Right ventricle myocardium superior (tissue), 1 donor: Measurements from ENCODE around the gene MRPL38. TPM values are rescaled to one million over a fixed set of nuclear protein-coding genes. Genes with fewer than 3 reads are reported as not detected.
"Not testable (repeated sequence)": the region's sequence is repeated elsewhere in the genome, so short reads cannot be mapped to it uniquely, and the experiment has no call there.

Experiments
- ATAC-seq: fragments of 200-7000 bp; cut with Tn5 transposase; one replicate; pipeline ENCODE4 v1.9.1; 2020; ENCODE audit warnings: mild to moderate bottlenecking; ENCODE audit not compliant: poor library complexity
- DNase-seq: peaks from one replicate; pipeline ENCODE4 v3.0.0-alpha.2; 2020
- intact Hi-C: fragments of 100-400 bp; cut with DNase I; formaldehyde crosslinking; loops from one replicate; pipeline ENCODE4 v1.11.2; 2022
- total RNA-seq: library from RNA; stranded (reverse); fragmentation: NEBNext Ultra II Directional; extraction: Animal tissue kit (Norgen Biotek cat#: 25700); gene quantifications from one replicate; pipeline ENCODE4 v1.2.1, GENCODE V29; 2021
- donor health status: DM: no; HTN: yes; CAD: no; lungs with severe emphysema.

MRPL38 gene
- total RNA-seq, 1 donor from 2014 or later: 113 TPM

DNA sequence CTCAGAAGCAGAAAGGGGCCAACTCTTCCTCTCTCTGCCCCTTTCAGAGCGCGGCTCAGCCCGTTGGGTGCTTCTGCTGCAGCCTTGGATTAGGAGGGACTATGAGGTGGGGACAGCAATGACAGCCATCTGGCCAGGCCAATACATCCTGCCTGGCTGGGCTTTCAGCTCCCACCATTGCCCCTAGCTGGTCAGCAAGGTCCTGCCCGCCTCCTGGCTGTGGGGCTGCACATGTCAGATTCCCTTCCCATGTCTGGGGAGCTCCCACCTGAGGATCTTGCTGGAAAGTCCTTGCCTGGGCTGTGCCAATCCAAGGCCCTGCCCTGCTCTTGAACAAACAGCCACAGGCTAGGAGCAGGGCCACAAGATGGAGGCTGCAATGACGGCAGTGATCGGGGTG, 16.2 kb downstream of the MRPL38 start:
- ATAC-seq (no peak), DNase-seq (no peak)
- intact Hi-C loops: no loop called here

DNA sequence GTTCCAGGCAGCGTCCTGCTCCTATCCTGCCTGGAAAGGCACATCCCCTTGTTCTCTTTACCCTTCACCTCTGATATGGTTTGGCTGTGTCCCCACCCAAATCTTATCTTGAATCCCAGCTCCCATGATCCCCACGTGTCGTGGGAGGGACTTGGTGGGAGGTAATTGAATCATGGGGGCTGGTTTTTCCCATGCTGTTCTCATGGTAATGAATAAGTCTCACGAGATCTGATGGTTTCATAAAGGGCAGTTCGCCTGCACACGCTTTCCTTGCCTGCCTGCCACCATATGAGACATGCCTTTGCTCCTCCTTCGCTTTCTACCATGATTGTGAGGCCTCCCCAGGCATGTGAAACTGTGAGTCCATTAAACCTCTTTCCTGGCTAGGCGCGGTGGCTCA, 18.8 kb downstream of the MRPL38 start:
- intact Hi-C loops, DNase-seq, ATAC-seq: not testable (repeated sequence)

DNA sequence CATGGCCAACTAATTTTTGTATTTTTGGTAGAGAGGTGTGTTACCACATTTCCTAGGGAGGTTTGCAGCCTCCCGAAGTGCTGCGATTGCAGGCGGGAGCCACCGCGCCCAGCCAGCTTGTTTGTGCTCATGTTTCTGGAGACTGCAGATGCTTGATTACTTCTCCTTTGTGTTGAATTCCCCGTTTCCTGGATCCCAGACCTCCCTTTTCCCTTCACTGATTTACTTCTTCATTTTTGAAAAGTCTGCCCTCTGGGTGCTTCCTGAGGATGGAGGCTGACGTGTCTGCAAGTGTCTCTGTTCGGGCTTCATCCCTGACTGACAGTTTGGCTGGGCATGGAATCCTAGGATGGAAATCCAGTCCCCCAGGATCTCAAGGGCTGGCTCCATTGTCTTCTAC, 19.3 kb downstream of the MRPL38 start:
- no peak for ATAC-seq
- intact Hi-C loops: no loop called here

DNA sequence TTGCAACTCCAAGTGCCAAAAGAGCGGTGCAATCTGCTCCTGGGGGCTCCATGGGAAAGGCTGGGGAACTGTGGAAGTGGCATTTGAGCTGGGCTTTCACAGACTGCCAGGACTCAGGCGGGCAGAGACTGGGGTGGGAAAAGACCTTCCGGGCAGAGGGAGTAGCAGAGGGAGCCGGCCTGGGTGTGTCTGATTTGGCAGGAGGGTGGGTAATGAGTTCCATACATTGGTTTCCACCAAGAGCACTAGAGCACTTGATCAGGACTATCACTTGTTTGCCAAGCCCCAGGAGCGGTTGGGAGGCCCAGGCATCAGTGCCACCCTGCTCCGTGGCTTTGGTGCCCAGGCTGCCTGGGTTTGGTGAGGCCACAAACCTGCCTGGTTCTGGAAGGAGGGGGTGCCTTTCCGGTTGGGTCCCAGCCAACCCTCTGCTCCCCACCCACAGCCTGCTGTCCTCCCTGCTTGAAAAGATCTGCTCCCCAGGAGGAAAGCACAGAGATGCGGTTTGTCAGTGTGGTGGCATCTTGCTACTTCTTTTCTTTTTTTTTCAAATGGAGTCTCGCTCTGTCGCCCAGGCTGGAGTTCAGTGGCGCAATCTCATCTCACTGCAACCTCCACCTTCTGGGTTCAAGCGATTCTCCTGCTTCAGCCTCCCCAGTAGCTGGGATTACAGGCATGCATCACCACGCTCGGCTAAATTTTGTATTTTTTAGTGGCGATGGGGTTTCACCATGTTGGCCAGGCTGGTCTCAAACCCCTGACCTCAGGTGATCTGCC, 22.8 kb downstream of the MRPL38 start:
- intact Hi-C loops: no loop called here
- DNase-seq (no peak), ATAC-seq (no peak)

More for the DNA sequence above, 19.3 kb downstream of the MRPL38 start:
- DNase-seq: no peak

DNA sequence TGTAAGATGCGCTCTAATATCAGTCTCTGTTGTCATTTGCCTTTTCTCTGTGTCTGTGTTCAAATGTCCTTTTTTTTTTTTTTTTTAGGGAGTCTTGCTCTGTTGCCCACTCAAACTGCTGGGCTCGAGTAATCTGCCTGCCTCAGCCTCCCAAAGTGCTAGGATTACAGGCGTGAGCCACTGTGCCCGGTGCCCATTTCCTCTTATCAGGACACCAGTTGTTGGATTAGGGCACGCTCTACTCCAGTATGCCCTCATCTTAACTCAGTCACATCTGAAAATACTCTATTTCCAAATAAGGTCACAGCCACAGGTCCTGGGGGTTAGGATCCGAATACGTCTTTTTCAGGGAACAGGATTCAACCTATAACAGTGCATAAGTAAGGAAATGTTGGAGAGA, 24.4 kb downstream of the MRPL38 start:
- intact Hi-C loops: no loop called here
- no peak for ATAC-seq
- DNase-seq: no peak

DNA sequence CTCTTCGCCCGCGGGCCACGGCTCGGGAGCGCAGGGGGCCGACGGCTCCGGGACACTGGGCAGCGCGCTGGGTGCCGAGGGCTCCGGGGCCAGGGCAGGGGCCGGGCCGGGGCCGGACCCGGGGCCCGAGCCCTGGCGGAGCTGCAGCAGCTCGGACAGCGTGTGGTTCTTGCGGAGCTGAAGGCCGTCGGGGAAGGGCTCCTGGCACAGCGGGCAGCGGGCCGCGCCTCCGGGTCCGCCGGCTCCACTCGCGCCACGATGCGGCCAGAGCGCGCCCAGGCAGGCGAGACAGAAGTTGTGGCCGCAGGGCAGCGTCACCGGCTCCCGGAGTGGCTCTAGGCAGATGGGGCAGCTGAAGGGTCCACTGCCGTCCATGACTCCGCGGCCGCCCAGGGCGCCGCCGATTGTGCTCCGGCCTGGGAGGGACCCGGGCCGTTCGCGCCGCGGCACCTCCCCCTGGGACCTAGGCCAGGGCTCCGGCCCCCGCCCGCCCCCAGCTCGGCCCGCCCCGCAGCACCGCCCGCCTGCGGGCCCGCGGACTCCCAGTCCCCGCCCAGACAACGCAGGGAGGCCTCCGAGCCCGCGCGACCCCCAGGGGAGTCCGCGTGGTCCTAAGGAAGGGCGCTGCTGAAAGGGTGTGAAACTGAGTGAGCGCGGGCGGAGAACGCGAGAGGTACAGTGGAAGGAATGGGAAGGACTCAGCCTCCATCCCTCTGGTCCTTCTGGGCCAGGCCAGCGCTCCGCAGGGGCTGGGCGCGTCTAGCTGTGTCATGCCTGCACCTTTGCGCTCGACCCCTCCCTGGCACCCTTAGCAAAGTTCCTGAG, 26.3 kb downstream of the MRPL38 start, which contains the start of gene TRIM47:
TSS of gene TRIM47 (minus strand) at position 408 of the 825 bp plus-strand sequence. CDS start at position 375, 33 bp downstream.
- DNase-seq (peak; percentile 85), ATAC-seq (peak; percentile 62)
- intact Hi-C loops: no loop called here

DNA sequence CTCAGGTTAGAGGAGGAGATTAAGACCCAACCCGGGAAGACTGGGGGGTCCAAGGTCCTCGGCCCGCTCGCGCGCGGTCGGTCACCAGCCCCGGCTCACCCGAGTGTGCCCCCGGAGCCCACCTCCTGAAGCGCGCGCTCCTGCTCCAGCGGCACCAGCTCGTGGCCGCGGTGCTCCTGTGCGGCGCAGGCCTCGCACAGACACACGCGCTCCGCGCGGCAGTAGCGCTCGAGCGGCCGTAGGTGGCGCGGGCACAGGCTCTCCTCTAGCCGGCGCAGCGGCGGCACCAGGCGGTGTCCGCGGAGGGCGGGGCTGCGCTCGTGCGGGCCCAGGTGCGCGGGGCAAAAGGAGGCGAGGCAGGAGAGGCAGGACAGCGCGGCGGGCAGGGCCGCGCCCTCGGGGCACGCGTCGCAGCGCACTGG, 26.9 kb downstream of the MRPL38 start:
- ATAC-seq: peak; percentile 71
- intact Hi-C loops: no loop called here
- DNase-seq: peak; percentile 87

DNA sequence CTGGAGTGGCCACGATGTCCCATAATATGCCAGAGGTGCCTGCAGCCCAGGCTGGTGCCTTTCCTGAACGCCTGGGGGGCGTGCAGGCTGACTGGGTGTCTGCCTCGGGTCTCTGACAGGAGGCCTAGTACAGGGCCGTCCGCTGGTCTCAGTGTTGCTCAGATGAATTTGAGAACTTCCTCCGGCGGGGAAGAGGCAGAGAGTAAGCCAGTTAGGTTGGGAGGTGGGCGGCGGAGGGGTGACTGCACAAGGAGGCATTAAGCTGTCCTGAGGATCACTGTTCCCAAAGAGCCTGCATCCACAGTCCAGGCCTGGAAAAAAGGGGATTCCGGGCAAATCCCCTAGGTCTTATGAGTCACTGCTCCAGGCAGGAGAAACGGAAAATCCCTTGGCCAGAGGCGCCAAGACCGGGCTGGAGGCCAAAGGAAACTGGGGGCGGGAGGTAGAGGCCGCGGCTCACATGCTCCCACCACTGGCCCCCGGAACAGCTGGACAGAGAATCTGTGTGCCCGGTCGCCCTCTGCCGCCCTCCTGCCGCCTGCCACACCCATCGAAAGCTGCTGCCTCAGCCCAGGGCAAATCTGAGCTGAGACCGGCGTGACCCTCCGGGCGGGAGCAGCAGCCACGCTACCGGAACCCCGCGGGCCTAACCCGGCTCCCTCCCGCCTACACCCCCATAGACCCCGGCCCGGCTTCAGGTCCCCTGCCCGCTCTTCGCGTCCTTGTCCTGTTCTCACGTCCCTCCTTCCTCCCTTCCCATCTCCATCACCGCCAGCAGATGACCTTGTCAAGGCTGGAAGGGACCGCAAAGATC, 27.5 kb downstream of the MRPL38 start:
- intact Hi-C loops: no loop called here
- peak; percentile 70 for ATAC-seq
- peak; percentile 96 for DNase-seq

DNA sequence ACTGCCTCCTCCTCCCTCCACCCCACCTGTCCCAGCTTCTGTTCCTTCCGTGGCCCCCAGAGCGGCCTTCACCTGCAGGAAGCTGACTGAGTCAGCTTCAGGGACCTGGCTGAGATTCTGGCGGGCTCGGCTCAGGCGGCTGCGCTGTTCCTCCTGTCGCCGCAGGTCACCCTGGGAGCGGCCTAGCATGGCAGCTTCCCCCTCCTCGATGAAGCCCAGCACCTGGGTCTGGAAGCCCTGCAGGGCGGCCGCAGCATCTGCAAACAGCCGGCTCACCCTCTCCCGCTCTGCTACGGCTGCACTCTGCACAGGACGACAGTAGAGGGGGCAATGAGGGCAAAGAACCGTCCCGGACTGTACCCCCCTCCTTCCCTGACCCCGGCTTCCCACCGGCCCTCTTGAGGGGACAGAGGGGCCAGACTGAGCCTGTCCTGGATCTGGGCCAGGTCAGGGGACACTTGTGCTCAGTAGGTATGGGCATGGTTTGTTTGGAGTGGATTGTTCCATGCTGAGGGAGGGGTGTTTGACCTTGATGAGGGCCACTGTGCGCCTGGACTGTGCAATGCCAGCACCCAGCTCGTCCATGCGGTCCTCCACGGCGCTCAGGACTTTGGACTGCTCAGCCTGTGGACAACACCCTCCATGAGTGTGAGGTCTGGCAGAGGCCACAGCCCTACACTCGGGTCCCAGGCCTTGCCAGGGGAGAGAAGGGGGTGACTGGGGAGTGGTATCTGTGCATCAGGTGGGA, 28.3 kb downstream of the MRPL38 start:
- ATAC-seq (peak; percentile 1), DNase-seq (peak; percentile 72)
- intact Hi-C loops: no loop called here

DNA sequence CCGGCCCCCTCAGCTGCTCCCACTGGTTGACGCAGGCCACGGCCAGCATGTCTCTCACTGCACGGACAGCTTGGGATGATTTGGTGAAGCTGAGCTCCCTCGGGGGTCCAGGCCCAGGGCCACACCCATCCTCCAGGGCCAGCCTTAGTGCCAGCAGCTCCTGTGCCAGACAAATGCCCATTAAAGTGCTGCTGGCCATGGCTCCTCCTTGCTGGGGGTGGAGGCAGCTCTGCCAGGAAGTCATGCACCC, 28.8 kb downstream of the MRPL38 start:
- ATAC-seq (no peak), DNase-seq (no peak)
- intact Hi-C loops: no loop called here

DNA sequence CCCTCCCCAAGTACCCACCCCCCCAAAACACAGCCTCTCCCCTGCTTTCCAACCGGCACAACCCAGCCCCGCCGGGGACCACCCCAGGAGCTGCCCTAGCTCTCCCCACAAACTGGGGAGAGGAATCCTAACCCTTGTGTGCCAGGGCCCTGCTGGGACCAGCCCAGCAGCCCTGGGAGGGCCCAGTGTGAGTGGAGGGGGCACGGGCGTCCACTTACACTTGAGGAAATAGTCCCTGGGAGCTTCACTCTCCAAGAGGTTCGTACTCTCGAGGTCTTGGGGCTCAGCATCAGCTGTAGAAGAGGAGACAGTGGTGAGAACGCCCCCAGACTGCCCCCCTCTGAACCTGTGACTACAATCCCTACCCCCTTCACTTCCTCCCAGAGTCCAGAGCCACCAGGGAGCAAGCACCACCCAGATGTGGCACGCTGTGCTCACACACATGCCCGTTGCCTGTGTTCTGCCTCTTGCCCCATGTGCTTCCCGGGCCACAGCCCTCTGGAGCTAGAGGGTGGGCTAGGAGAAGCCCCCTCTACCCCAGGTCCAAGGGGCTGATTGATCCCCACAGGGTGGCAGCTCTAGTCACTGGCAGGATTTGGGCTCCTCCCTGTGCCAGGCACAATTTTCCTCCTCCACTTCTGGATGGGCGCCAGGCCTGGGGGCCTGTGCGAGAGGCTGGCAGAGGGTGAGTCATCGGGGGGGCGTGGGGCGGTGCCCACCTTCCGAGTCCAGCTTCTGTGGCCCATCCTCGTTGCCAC, 29.3 kb downstream of the MRPL38 start:
- DNase-seq (peak; percentile 65), ATAC-seq (no peak)
- intact Hi-C loops: no loop called here

DNA sequence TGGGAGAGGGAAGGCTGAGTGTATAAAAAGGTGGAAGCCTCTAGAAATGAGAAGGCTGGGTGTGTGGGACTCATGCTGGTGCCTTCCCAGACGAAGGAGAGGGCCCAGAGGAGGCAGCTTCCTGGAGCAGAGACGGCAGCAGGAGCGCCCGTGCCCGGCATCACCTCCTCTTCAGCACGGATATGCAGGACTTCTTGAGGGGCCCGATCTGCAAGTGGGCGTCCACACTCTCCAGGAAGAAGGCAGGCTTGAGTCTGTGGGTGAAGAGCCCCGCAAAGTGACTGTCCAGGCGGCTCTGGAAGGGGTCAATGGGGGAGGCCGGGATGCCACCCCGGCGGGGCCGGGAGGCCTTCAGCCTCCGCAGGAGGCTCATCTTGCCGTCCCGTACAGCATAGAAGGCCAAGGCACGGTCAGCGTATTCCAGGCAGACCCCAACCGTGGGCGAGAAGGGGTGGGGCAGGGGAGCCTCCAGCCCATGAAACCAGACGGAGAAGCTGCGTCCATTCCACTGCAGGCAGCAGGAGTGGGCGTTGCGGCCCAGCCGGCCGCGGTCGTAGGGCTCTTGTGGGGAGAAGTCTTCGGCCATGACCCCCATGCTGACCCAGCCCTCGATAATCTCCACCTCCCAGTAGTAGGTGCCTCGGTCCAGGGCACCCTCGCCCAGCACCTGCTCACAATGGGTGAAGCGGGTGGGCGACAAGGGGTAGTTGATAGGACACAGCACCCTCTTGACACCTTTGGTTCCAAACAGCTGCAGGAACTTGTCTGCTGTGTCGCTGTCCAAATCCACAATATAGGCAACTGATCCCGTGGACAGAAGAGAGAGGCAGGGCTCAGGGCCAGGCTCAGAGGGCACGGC, 30.1 kb downstream of the MRPL38 start:
- ATAC-seq (no peak), DNase-seq (no peak)
- intact Hi-C loops: no loop called here

DNA sequence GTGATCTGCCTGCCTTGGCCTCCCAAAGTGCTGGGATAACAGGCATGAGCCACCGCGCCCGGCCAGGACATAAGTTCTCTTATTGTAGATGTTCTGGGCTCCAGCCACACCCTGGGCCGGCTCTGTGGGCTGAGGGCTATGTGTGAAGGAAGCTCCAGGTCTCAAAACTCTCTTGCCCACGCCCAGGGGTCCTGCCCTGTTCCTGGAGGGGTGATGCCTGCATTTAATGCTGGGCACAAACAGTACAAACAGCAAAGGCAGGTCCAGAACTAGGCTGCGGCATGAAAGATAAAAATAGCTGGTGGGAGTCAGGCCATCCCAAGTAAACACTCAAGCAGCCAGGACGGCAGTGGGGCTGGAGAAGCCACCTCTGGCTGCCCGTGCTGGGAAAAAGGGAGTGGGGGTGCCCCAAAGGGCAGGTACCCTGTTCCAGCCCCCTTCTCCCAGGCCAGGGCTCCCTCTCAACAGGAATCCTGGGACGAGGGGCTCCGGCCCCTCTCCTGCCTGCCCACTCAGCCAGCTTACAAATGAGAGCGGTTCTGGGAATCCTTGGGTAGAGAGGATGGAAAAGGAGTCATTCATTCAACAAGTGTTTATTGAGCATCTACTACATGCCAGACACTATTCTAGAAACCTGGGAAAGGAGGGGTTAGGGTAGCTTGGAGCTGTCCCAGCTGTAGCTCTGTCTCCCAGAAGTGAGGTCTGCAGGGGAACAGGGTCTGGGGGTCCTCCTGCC, 30.9 kb downstream of the MRPL38 start:
- no peak for ATAC-seq
- intact Hi-C loops: no loop called here
- no peak for DNase-seq

DNA sequence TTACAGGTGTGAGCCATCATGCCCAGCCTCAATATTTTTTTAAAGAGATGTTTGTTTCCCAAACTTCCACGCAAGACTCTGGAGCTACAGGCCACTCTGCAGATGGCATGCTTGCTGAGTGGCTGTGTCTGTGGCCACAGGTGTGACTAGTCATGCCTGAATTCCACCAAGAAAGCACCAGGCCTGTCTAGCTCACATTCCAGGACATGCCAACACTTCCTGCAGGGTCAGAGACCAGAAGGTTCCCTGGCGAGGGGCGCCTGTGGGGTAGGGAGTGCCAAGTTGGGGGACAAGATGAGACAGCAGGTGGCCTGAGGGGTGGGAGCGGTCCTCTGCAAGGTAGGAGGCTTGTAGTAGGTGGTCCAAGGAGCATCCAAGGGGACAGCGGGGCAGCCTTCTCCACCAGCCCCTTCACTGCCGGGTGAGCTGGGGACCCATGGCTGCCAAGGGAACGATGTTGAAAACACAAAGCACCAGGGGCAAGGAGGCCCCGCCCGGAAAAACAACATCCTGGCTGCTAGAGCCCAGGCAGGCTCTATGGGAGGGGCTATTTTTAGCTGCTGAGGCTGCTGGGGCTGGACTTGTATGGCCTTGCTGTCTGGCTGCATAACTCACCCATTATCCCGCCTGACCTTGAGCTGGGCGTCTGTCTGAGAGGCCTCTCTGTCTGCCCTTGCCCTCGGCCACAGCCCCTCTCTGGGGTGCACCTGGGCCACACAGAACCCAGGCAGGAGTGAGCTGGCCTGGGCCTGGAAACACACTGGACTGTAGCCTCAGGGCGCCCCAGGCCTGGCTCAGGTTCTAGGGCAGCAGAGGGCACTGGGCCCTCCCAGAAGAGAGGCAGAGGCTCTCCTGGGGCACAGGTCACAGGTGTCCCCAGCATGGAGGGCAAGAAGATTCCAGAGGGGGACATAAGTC, 32.0 kb downstream of the MRPL38 start:
- ATAC-seq (peak; percentile 54), DNase-seq (peak; percentile 89)
- intact Hi-C loops: no loop called here

DNA sequence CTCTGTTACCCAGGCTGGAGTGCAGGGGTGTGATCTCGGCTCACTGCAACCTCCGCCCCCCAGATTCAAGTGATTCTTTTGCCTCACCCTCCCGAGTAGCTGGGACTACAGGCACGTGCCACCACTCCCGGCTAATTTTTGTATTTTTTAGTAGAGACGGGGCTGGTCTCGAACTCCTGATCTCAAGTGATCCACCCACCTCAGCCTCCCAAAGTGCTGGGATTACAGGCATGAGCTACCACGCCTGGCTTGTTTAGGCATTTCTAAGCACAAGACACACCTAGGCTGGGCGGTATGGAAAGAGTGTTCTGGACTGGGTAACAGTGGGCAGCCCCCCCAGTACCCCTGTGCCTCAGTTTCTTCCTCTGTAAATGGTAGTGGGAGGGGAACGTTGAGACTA, 34.5 kb downstream of the MRPL38 start:
- intact Hi-C loops, ATAC-seq, DNase-seq: not testable (repeated sequence)
